Trophoblast cell (in vitro differentiated cells and primary cell): ENCODE results near the gene CGB5.
A peak's percentile ranks its signal among the peaks of the same experiment; 100 is the strongest.
"Not testable (repeated sequence)": the region's sequence is repeated elsewhere in the genome, so short reads cannot be mapped to it uniquely, and the experiment has no call there.

Experiments used
- DNase-seq, 2 donors: peaks; one replicate each; pipeline ENCODE4 v3.0.0-alpha.2; 2016
- H2AFZ ChIP-seq: 2 replicates; pipeline ENCODE4 v1.6.1; 2013; ENCODE audit warnings: low read length, moderate library complexity, mild to moderate bottlenecking; ENCODE audit not compliant: insufficient read depth, poor library complexity
- H2AK5ac ChIP-seq: 2 replicates; pipeline ENCODE4 v1.6.1; 2013; ENCODE audit warnings: mild to moderate bottlenecking, low read length
- H2BK120ac ChIP-seq: 2 replicates; pipeline ENCODE4 v1.6.1; 2013; ENCODE audit warnings: low read length, mild to moderate bottlenecking, moderate library complexity; ENCODE audit not compliant: insufficient read depth, poor library complexity
- H2BK12ac ChIP-seq: 2 replicates; pipeline ENCODE4 v1.6.1; 2013; ENCODE audit warnings: mild to moderate bottlenecking, low read length, moderate library complexity
- H2BK5ac ChIP-seq: 2 replicates; pipeline ENCODE4 v1.6.1; 2013; ENCODE audit warnings: low read length, low read depth, moderate library complexity, mild to moderate bottlenecking; ENCODE audit not compliant: poor library complexity
- H3K14ac ChIP-seq: 2 replicates; pipeline ENCODE4 v1.6.1; 2013; ENCODE audit warnings: mild to moderate bottlenecking, low read length
- H3K18ac ChIP-seq: 2 replicates; pipeline ENCODE4 v1.6.1; 2013; ENCODE audit warnings: mild to moderate bottlenecking, low read length
- H3K23ac ChIP-seq: 2 replicates; pipeline ENCODE4 v1.6.1; 2013; ENCODE audit warnings: low read length
- H3K27ac ChIP-seq: 2 replicates; pipeline ENCODE4 v1.5.1; 2013; ENCODE audit warnings: low read depth, mild to moderate bottlenecking, inconsistent platforms, low read length, moderate library complexity
- H3K27me3 ChIP-seq: 2 replicates; pipeline ENCODE4 v1.6.1; 2013; ENCODE audit warnings: inconsistent platforms, mild to moderate bottlenecking, low read length, moderate library complexity; ENCODE audit not compliant: insufficient read depth
- H3K36me3 ChIP-seq, 2 experiments: 1 replicate in 1 of 2; 2 replicates in 1 of 2; pipeline ENCODE4 v1.6.1; 2013; ENCODE audit warnings: low read length in 2 of 2, mild to moderate bottlenecking in 2 of 2, moderate library complexity in 1 of 2; ENCODE audit not compliant: insufficient read depth in 2 of 2, control insufficient read depth in 1 of 2
- H3K4ac ChIP-seq: 2 replicates; pipeline ENCODE4 v1.6.1; 2013; ENCODE audit warnings: low read depth, mild to moderate bottlenecking, low read length, moderate library complexity
- H3K4me1 ChIP-seq, 2 experiments: 1 replicate in 1 of 2; 2 replicates in 1 of 2; pipeline ENCODE4 v1.6.1; 2013; ENCODE audit warnings: low read length in 2 of 2, mild to moderate bottlenecking in 2 of 2, moderate library complexity in 1 of 2; ENCODE audit not compliant: insufficient read depth in 2 of 2, control insufficient read depth in 1 of 2
- H3K4me2 ChIP-seq: 2 replicates; pipeline ENCODE4 v1.6.1; 2013; ENCODE audit warnings: inconsistent platforms, mild to moderate bottlenecking, low read length, moderate library complexity
- H3K4me3 ChIP-seq: 2 replicates; pipeline ENCODE4 v1.5.1; 2013; ENCODE audit warnings: mild to moderate bottlenecking, low read depth, low read length, inconsistent platforms
- H3K79me1 ChIP-seq: one replicate; pipeline ENCODE4 v1.6.1; 2013; ENCODE audit warnings: low read length
- H3K79me2 ChIP-seq: 2 replicates; pipeline ENCODE4 v1.6.1; 2013; ENCODE audit warnings: low read length, mild to moderate bottlenecking; ENCODE audit not compliant: control insufficient read depth, insufficient read depth, poor library complexity
- H3K9ac ChIP-seq: 2 replicates; pipeline ENCODE4 v1.6.1; 2013; ENCODE audit warnings: mild to moderate bottlenecking, low read length
- H3K9me3 ChIP-seq: 2 replicates; pipeline ENCODE4 v1.6.1; 2013; ENCODE audit warnings: low read depth, mild to moderate bottlenecking, control low read depth, inconsistent platforms, low read length; ENCODE audit not compliant: insufficient read depth
- H4K12ac ChIP-seq: 2 replicates; pipeline ENCODE4 v1.6.1; 2013; ENCODE audit warnings: low read depth, mild to moderate bottlenecking, low read length, moderate library complexity
- H4K8ac ChIP-seq: 2 replicates; pipeline ENCODE4 v1.6.1; 2013; ENCODE audit warnings: low read depth, mild to moderate bottlenecking, low read length, moderate library complexity
- H4K91ac ChIP-seq: one replicate; pipeline ENCODE4 v1.6.1; 2013; ENCODE audit warnings: low read depth, mild to moderate bottlenecking, low read length, moderate library complexity
- WGBS: extraction: QIAGEN DNeasy Blood & Tissue Kit; methylation state at CpG from one replicate; pipeline ENCODE4 v1.1.7; 2013; ENCODE audit warnings: missing lambda C conversion rate; ENCODE audit not compliant: insufficient read length, insufficient coverage; ENCODE audit errors: extremely low coverage; 5-methylcytosine and 5-hydroxymethylcytosine counted together

The CGB5 gene

DNA sequence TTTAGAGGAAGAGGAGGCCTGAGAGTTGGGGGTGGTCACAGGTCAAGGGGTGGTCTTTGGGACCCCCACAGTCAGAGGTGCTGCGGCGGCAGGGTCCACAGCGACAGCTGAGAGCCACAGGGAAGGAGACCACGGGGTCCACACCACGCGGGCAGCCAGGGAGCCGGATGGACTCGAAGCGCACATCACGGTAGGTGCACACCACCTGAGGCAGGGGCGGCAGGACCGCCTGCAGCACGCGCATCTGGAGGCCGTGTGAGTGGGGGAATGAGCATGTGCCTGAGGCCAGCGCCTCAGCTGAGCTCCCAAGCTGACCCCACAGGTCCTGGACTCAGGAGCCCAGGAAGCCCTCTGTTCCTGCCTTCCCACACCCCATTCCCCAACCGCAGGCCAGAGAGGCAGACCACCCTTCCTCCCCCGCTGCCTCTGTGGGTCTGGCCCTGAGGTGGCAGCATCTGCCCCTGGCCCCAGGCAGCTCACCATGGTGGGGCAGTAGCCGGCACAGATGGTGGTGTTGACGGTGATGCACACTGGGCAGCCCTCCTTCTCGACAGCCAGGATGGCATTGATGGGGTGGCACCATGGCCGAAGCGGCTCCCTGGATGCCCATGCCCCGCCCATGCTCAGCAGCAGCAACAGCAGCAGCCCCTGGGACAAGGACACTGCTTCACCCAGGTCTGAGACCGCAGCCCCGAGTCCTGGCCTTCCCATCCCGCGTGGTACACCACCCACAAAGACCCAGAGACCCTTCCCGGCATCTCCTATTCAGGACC, 27.4 kb upstream of the CGB5 start:
- no peak overlapping the region for H4K12ac ChIP-seq
- H2BK5ac ChIP-seq: no peak overlapping the region
- no peak overlapping the region for H3K4ac ChIP-seq
- H3K27ac ChIP-seq: no peak overlapping the region
- H2BK12ac ChIP-seq: no peak overlapping the region
- H3K4me2 ChIP-seq: no peak overlapping the region
- H3K79me1 ChIP-seq: peaks cover 12% of the 10 kb centered on the region
- H3K4me3 ChIP-seq: no peak overlapping the region
- H2BK120ac ChIP-seq: no peak overlapping the region
- H4K91ac ChIP-seq: no peak overlapping the region
- H2AK5ac ChIP-seq: no peak overlapping the region
- H3K36me3 ChIP-seq: peaks cover 33 to 39% of the 10 kb centered on the region in 2 experiments
- peaks cover 4% of the 10 kb centered on the region for H3K9me3 ChIP-seq
- H3K9ac ChIP-seq: no peak overlapping the region
- H4K8ac ChIP-seq: no peak overlapping the region
- H3K18ac ChIP-seq: no peak overlapping the region
- peaks cover 5 to 11% of the 10 kb centered on the region in 2 experiments for H3K4me1 ChIP-seq
- H3K14ac ChIP-seq: no peak overlapping the region
- H3K79me2 ChIP-seq: no peaks in the 10 kb centered on the region
- WGBS: no CpG with 5 or more reads among the region's 29 CpGs
- DNase-seq: no peak
- H2AFZ ChIP-seq: no peak overlapping the region
- H3K23ac ChIP-seq: no peak overlapping the region
- peaks cover 7% of the 10 kb centered on the region for H3K27me3 ChIP-seq

DNA sequence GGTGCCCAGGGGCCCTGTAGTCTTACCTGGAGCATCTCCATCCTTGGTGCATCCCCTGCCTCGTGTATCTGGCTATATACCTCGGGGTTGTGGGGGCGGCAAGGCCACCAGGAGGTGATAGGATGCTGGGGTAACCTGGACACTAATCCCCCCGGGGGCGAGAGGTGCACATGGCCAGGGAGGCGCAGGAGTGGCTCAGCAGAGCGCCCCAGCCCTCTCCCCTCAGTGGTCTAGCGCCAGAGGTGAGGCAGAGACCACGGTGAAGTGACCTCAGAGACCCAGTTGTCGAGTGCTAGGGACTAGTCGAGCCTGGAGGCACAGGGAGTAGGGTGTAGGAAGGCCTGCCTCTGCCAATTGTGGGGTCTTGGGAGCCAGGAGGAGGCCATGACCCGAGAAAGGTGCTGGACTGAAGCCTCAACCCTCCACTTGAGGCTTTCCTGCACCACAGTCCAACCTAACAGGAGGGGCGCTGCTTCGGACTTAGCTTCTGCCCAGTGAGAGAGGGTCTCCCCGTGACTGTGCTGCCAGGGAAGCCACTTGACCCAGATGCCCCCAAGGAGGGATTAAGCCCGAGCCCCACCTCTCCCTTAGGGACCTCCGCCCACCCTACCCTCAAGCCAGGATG, 26.5 kb upstream of the CGB5 start, which contains the start of gene LHB:
LHB (minus strand) TSS at position 51 of the 625 bp plus-strand sequence; CDS start at position 41, 10 bp downstream.
- DNase-seq: no peak
- peaks cover 5 to 11% of the 10 kb centered on the region in 2 experiments for H3K4me1 ChIP-seq
- H2AFZ ChIP-seq: peak within 1 kb of the TSS; percentile 52
- peaks cover 1% of the 10 kb centered on the region for H3K9me3 ChIP-seq
- H2BK12ac ChIP-seq: no peak within 1 kb of the TSS
- no peak within 1 kb of the TSS for H2BK120ac ChIP-seq
- H3K79me1 ChIP-seq: peaks cover 10% of the 10 kb centered on the region
- H3K4me3 ChIP-seq: peak within 1 kb of the TSS; percentile 35
- H3K27ac ChIP-seq: no peak within 1 kb of the TSS
- no peak within 1 kb of the TSS for H4K8ac ChIP-seq
- H3K36me3 ChIP-seq: peaks cover 25 to 30% of the 10 kb centered on the region in 2 experiments
- no peak within 1 kb of the TSS for H2BK5ac ChIP-seq
- H3K79me2 ChIP-seq: no peaks in the 10 kb centered on the region
- peak within 1 kb of the TSS; percentile 57 for H4K91ac ChIP-seq
- no peak within 1 kb of the TSS for H3K9ac ChIP-seq
- H3K23ac ChIP-seq: no peak within 1 kb of the TSS
- no peak within 1 kb of the TSS for H3K4ac ChIP-seq
- H3K14ac ChIP-seq: no peak within 1 kb of the TSS
- H3K18ac ChIP-seq: no peak within 1 kb of the TSS
- H4K12ac ChIP-seq: no peak within 1 kb of the TSS
- no CpG with 5 or more reads among the region's 17 CpGs for WGBS
- H2AK5ac ChIP-seq: no peak within 1 kb of the TSS
- peak within 1 kb of the TSS; percentile 61 for H3K4me2 ChIP-seq
- H3K27me3 ChIP-seq: peaks cover 7% of the 10 kb centered on the region

DNA sequence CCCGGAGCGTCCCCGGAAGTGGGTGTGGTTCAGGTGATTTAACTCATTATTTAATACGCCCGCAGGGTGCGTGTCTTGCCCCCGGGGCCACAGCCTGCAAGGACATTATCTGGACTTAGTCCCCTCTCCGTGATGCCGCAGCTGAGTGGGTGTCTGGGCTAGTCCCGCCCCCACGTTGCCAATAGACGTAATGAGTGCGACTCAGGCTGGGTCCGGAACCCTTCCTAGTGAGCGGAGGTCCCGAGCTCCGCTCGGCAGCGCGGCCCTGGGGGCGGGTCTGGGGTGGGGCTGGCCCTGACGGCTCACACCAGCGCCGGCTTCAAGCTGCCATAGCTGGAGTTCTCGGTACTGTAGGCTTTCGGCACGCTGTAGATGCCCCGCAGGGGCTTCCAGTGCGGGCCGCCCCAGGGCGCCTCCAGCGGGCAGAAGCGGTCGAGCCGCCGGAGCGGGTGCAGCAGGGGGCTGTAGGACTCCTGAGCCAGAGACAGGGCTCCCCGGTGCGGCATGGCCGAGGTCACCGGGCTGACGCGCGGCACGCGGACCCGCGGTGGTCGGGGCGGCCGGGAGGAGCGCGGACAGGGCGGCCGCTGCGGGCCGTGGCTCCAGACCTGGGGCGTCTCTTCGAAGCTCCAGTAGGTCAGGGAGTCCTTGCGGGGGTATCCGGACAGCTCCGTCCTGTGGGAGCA, 25.8 kb upstream of the CGB5 start:
- H4K8ac ChIP-seq: peak overlapping the region; percentile 65
- WGBS: no CpG with 5 or more reads among the region's 62 CpGs
- peaks cover 1% of the 10 kb centered on the region for H3K9me3 ChIP-seq

DNA sequence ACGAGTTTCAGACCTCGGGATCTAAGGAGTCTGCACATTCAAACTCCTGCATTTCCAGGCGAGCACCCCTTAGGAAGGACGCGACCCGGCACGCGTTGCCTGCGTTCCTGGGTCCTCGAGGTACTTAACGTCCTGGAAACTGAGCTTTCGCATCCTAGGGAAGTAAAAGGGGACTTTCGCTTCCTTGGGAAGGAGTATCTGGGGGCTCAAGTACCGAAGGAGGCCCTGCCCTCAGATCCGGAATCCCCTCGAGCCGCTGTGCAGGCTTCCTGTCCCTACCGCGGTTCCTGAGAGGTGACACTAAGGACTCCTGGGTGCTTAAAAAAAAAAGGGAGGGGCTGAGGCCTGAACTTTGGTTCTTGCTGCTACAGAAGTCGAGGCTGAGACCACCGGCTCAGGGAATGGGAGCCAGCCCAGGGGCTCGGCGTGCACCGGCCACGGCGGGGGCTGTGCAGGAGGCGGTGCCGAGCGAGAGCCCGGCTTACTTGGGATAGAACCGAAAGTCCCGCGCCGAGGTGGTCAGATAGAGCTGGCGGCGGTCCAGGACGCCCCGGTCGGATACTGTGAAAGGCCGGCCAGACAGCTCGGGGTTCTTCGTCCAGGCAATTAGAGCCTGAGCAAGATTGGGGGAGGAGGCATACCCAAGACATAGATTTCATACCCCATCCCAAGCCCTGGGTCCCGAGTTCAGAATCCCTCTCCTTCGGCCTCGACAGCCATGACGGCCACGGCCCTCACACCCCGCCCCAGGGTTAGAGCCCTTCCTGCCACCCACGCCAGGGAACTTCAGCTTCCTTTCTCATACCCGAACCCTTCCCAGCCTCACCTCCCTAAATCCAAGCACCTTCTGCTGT, 25.0 kb upstream of the CGB5 start:
- H2BK120ac ChIP-seq: not testable (repeated sequence)
- WGBS: no CpG with 5 or more reads among the region's 50 CpGs

More for the DNA sequence above, 25.8 kb upstream of the CGB5 start:
- H3K4me1 ChIP-seq: peaks cover 5 to 11% of the 10 kb centered on the region in 2 experiments
- peaks cover 10% of the 10 kb centered on the region for H3K79me1 ChIP-seq
- peak; percentile 60 to 79 for DNase-seq
- no peak overlapping the region for H2BK12ac ChIP-seq
- peaks cover 7% of the 10 kb centered on the region for H3K27me3 ChIP-seq
- H2BK120ac ChIP-seq: no peak overlapping the region
- no peak overlapping the region for H2BK5ac ChIP-seq
- no peak overlapping the region for H3K27ac ChIP-seq
- H3K9ac ChIP-seq: no peak overlapping the region
- peak overlapping the region; percentile 52 for H4K91ac ChIP-seq
- H3K4me2 ChIP-seq: peak overlapping the region; percentile 61
- H2AFZ ChIP-seq: peak overlapping the region; percentile 52
- no peak overlapping the region for H3K4ac ChIP-seq
- H3K36me3 ChIP-seq: peaks cover 23 to 24% of the 10 kb centered on the region in 2 experiments
- H2AK5ac ChIP-seq: no peak overlapping the region
- H3K18ac ChIP-seq: no peak overlapping the region
- H3K23ac ChIP-seq: no peak overlapping the region
- peak overlapping the region; percentile 35 for H3K4me3 ChIP-seq
- H3K79me2 ChIP-seq: no peaks in the 10 kb centered on the region
- no peak overlapping the region for H3K14ac ChIP-seq
- peak overlapping the region; percentile 46 for H4K12ac ChIP-seq

More for the DNA sequence above, 25.0 kb upstream of the CGB5 start:
- not testable (repeated sequence) for H3K14ac ChIP-seq, H4K12ac ChIP-seq, H3K9me3 ChIP-seq, H3K4me3 ChIP-seq, H3K9ac ChIP-seq, H3K4ac ChIP-seq, H2AFZ ChIP-seq, H2BK5ac ChIP-seq, H3K79me2 ChIP-seq, H2BK12ac ChIP-seq, H4K8ac ChIP-seq, H3K18ac ChIP-seq, H3K27ac ChIP-seq, H2AK5ac ChIP-seq, H3K23ac ChIP-seq, DNase-seq, H3K27me3 ChIP-seq
- Histone ChIP-seq H4K91ac (peak overlapping the region; percentile 52), H3K4me1 (peaks cover 5 to 11% of the 10 kb centered on the region in 2 experiments), H3K4me2 (peak overlapping the region; percentile 61), H3K79me1 (peaks cover 10% of the 10 kb centered on the region), H3K36me3 (peaks cover 22 to 23% of the 10 kb centered on the region in 2 experiments)
